GM23248 (cell line): ENCODE measurements around the gene MAN1A1. TPM values are rescaled to one million over a fixed set of nuclear protein-coding genes. Genes with fewer than 3 reads are reported as not detected.

Experiments used
- DNase-seq: peaks from one replicate; pipeline ENCODE4 v3.0.0-alpha.2; 2015
- H2AFZ ChIP-seq: fragments of 200-600 bp; sonication (generic); 2 replicates; pipeline ENCODE4 v1.6.1; 2016; ENCODE audit warnings: antibody characterized with exemption
- H3F3A ChIP-seq: fragments of 200-600 bp; sonication (generic); 2 replicates; pipeline ENCODE4 v1.6.1; 2016; ENCODE audit warnings: mild to moderate bottlenecking, antibody characterized with exemption, mixed run types; ENCODE audit not compliant: insufficient read depth
- H3K27ac ChIP-seq: fragments of 200-600 bp; sonication (generic); 2 replicates; pipeline ENCODE4 v1.5.1; 2016; ENCODE audit warnings: mild to moderate bottlenecking
- H3K27me3 ChIP-seq: fragments of 200-600 bp; sonication (generic); replicated peaks from 2 replicates; pipeline ENCODE4 v1.6.1; 2016; ENCODE audit warnings: mild to moderate bottlenecking; ENCODE audit not compliant: insufficient read depth
- H3K36me3 ChIP-seq: fragments of 200-600 bp; sonication (generic); 2 replicates; pipeline ENCODE4 v1.6.1; 2016; ENCODE audit warnings: low read depth, mild to moderate bottlenecking
- H3K4me1 ChIP-seq: fragments of 200-600 bp; sonication (generic); 2 replicates; pipeline ENCODE4 v1.6.1; 2016; ENCODE audit warnings: mild to moderate bottlenecking; ENCODE audit not compliant: insufficient read depth
- H3K4me2 ChIP-seq: fragments of 200-600 bp; sonication (generic); one replicate; pipeline ENCODE4 v1.6.1; 2016; ENCODE audit warnings: mild to moderate bottlenecking; ENCODE audit not compliant: unreplicated experiment
- H3K4me3 ChIP-seq: fragments of 200-600 bp; sonication (generic); 2 replicates; pipeline ENCODE4 v1.5.1; 2016; ENCODE audit warnings: mild to moderate bottlenecking
- H3K79me2 ChIP-seq: fragments of 200-600 bp; sonication (generic); 2 replicates; pipeline ENCODE4 v1.6.1; 2016; ENCODE audit warnings: mild to moderate bottlenecking; ENCODE audit not compliant: insufficient read depth
- H3K9ac ChIP-seq: fragments of 200-600 bp; sonication (generic); 2 replicates; pipeline ENCODE4 v1.6.1; 2016; ENCODE audit warnings: mild to moderate bottlenecking
- H3K9me2 ChIP-seq: fragments of 200-600 bp; sonication (generic); 2 replicates; pipeline ENCODE4 v1.6.1; 2016; ENCODE audit warnings: mixed run types, mild to moderate bottlenecking, moderate library complexity; ENCODE audit not compliant: insufficient read depth
- H3K9me3 ChIP-seq: fragments of 200-600 bp; sonication (generic); one replicate; pipeline ENCODE4 v1.6.1; 2017; ENCODE audit warnings: low read depth
- H4K20me1 ChIP-seq: fragments of 200-600 bp; sonication (generic); 2 replicates; pipeline ENCODE4 v1.6.0; 2016; ENCODE audit not compliant: insufficient read depth
- EZH2 ChIP-seq: fragments of 200-600 bp; sonication (generic); IDR thresholded peaks from 2 replicates; pipeline ENCODE4 v1.6.1; 2018; ENCODE audit warnings: antibody characterized with exemption, mild to moderate bottlenecking; ENCODE audit not compliant: insufficient read depth, poor library complexity, severe bottlenecking
- EZH2phosphoT487 ChIP-seq: fragments of 200-600 bp; sonication (generic); IDR thresholded peaks from 2 replicates; pipeline ENCODE4 v1.6.1; 2018; ENCODE audit warnings: antibody characterized with exemption, moderate library complexity, mild to moderate bottlenecking, low read depth; ENCODE audit not compliant: insufficient read depth
- WGBS, 2 experiments: methylation state at CpG; one replicate each; pipeline ENCODE4 v1.1.6; 2015 to 2017; ENCODE audit warnings: low lambda C conversion rate in 2 of 2, low coverage in 1 of 2; ENCODE audit errors: missing lambda C conversion rate in 2 of 2; 5-methylcytosine and 5-hydroxymethylcytosine counted together
- in situ Hi-C: fragments of 300-500 bp; cut with MboI; formaldehyde crosslinking; loops from 2 replicates; pipeline ENCODE4 v1.15.0; 2020
- polyA plus RNA-seq: library from polyadenylated mRNA; unstranded; fragments of >200 nt; fragmentation: Nextera tagmentation; extraction: Ambion mirVana; gene quantifications from 2 replicates; pipeline ENCODE4 v1.2.1, GENCODE V29; 2016
- total RNA-seq: library from RNA; depleted of rRNA; stranded (reverse); fragments of >200 nt; shearing (Covaris generic); gene quantifications from 2 replicates; pipeline ENCODE4 v1.2.3, GENCODE V29; 2014

The MAN1A1 gene
- total and polyA plus RNA-seq, 2 experiments from 2014 or later, result 9.8 to 33.4 TPM

DNA sequence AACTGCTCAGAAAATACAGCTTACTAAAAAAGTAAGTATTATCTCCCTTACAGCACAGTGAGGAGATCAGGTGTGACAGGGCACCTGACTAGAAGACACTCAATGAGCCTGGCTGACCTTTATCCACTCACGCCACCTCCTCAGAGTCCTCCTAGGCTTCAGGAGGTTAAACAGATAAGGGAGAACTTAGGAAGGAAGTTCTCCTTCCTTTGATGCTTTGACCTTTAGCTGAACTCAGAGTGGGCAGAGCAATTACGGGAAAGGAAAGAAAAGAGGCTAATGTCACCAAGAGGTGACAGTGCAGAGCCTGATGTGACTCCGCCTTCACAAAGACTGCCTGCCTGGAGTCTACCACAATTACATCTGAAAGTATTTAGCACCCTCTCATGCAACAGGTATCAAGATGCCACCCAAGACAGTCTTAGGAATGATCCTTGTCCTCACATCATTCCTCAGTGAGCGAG lies 36.7 kb downstream of the MAN1A1 start:
- H3K9me2 ChIP-seq, result 0 out of 2 replicates have a peak, but pooled peaks cover 4% of the 10 kb centered on the region
- no peaks in the 10 kb centered on the region for H4K20me1 ChIP-seq
- no peaks in the 10 kb centered on the region for H3K79me2 ChIP-seq
- DNase-seq, result no peak
- no peak overlapping the region for H3K27ac ChIP-seq
- 92 to 94% methylated on average over 4 of the region's 4 CpGs for WGBS, 2 experiments
- H3K4me3 ChIP-seq, result no peak overlapping the region
- H3F3A ChIP-seq, result peaks cover 12% of the 10 kb centered on the region
- TF ChIP-seq EZH2phosphoT487 (no peak), EZH2 (no peak)
- no peak overlapping the region for H3K9ac ChIP-seq
- no peaks in the 10 kb centered on the region for H3K36me3 ChIP-seq
- H3K27me3 ChIP-seq, result no peaks in the 10 kb centered on the region
- H2AFZ ChIP-seq, result no peak overlapping the region
- H3K4me2 ChIP-seq, result no peak overlapping the region
- H3K9me3 ChIP-seq, result no peaks in the 10 kb centered on the region
- in situ Hi-C loops, result no loop called here
- H3K4me1 ChIP-seq, result peaks cover 11% of the 10 kb centered on the region

DNA sequence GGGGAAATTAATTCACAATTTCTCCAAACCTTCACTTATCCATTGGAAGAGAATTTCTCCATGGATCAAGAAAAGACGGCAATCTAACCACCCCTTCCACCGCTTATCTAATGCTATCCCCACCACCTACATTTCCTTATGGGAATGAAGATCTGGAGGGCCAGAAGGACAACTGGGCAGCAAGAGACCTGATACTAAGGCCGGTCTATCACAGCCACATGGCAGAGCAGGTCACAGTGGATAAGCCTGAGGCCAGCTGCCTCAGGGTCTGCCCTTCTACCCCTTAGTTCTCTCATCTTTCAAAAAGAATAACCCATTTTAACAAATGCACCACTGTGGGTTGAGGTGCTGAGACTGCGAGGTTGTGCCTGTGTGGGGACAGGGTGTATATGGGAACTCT lies 37.1 kb downstream of the MAN1A1 start:
- 0 out of 2 replicates have a peak, but pooled peaks cover 4% of the 10 kb centered on the region for H3K9me2 ChIP-seq
- in situ Hi-C loops, result no loop called here
- WGBS, 2 experiments, result 83 to 92% methylated on average over 4 of the region's 4 CpGs

DNA sequence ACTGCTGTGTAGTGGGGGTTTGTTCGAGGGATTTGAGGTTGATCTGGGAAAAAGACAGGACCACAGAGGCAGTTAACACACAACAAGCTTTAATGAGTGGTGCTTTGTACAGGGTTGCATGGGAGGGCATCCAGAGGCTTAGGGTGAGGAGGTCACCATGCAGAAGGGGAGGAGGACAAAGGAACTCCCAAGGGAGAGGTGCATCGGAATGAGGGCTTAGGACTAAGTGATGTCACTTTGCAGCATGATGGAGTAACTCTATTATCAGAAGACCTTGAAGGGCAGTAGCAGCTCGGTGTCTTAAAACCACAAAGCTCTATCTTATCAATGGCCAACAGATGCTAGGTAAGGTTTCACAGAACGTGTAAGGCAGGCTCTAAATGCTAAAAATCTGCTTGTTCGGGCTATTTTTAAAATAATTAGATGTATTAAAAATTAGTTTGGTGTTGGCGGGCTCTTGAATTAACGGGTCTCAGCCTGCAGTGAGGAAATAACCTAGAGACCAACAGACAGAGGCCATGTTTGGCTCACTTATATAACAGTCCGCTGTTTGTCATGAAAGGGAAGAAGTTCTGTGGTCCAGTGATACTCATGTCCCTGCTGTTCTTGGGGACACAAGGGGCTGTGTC lies 37.9 kb downstream of the MAN1A1 start:
- TF ChIP-seq EZH2 (no peak), EZH2phosphoT487 (no peak)
- H3K4me3 ChIP-seq, result no peak overlapping the region
- H3K9me2 ChIP-seq, result 0 out of 2 replicates have a peak, but pooled peaks cover 4% of the 10 kb centered on the region
- H3K27me3 ChIP-seq, result no peaks in the 10 kb centered on the region
- no peak overlapping the region for H3K4me2 ChIP-seq
- H3K27ac ChIP-seq, result no peak overlapping the region
- H4K20me1 ChIP-seq, result no peaks in the 10 kb centered on the region
- in situ Hi-C loops, result no loop called here
- no peak overlapping the region for H3K9ac ChIP-seq
- no peaks in the 10 kb centered on the region for H3K79me2 ChIP-seq
- H3K36me3 ChIP-seq, result no peaks in the 10 kb centered on the region
- WGBS, 2 experiments, result 92 to 93% methylated on average over 8 of the region's 8 CpGs
- no peaks in the 10 kb centered on the region for H3K9me3 ChIP-seq
- H3F3A ChIP-seq, result peaks cover 17% of the 10 kb centered on the region
- DNase-seq, result no peak
- H2AFZ ChIP-seq, result no peak overlapping the region
- peaks cover 18% of the 10 kb centered on the region for H3K4me1 ChIP-seq

More for the DNA sequence above, 37.1 kb downstream of the MAN1A1 start:
- no peak for TF ChIP-seq EZH2
- no peak for TF ChIP-seq EZH2phosphoT487
- Histone ChIP-seq H3K9ac (no peak overlapping the region), H3F3A (peaks cover 17% of the 10 kb centered on the region), H3K9me3 (no peaks in the 10 kb centered on the region), H3K4me3 (no peak overlapping the region), H3K27ac (no peak overlapping the region), H4K20me1 (no peaks in the 10 kb centered on the region), H3K79me2 (no peaks in the 10 kb centered on the region), H2AFZ (no peak overlapping the region), H3K4me1 (peaks cover 16% of the 10 kb centered on the region), H3K36me3 (no peaks in the 10 kb centered on the region), H3K4me2 (no peak overlapping the region), H3K27me3 (no peaks in the 10 kb centered on the region)
- DNase-seq, result no peak

GRCh38 chr6:119310486-119311036 lies 39.0 kb downstream of the MAN1A1 start:
- Histone ChIP-seq H2AFZ (no peak overlapping the region), H3K27ac (no peak overlapping the region), H3K79me2 (no peaks in the 10 kb centered on the region), H3K27me3 (no peaks in the 10 kb centered on the region), H3K9me2 (0 out of 2 replicates have a peak, but pooled peaks cover 4% of the 10 kb centered on the region), H3F3A (peaks cover 17% of the 10 kb centered on the region), H4K20me1 (no peaks in the 10 kb centered on the region), H3K4me3 (no peak overlapping the region), H3K36me3 (no peaks in the 10 kb centered on the region), H3K9me3 (no peaks in the 10 kb centered on the region), H3K9ac (no peak overlapping the region), H3K4me2 (no peak overlapping the region), H3K4me1 (peaks cover 18% of the 10 kb centered on the region)
- in situ Hi-C loops, result no loop called here
- DNase-seq, result no peak
- no peak for TF ChIP-seq EZH2phosphoT487
- no peak for TF ChIP-seq EZH2
- WGBS, 2 experiments, result 95 to 96% methylated on average over 8 of the region's 8 CpGs
